Right lung (tissue), 5 donors: ENCODE data around the gene LAMA4. TPM values are rescaled to one million over a fixed set of nuclear protein-coding genes. Genes with fewer than 3 reads are reported as not detected.
A peak's percentile ranks its signal among the peaks of the same experiment; 100 is the strongest.

ENCODE experiments used
- DNase-seq, 2 donors: peaks; one replicate each; pipeline ENCODE4 v3.0.0-alpha.2; 2013
- polyA plus RNA-seq, 5 donors: library from polyadenylated mRNA; unstranded; fragments of 120-200 nt; gene quantifications; one replicate each; pipeline versions ENCODE4 v1.2.1 to v1.2.3, GENCODE V29; 2013; ENCODE audit warnings: inconsistent platforms in 1 of 5, low replicate concordance in 1 of 5; ENCODE audit not compliant: insufficient read length in 5 of 5, insufficient read depth in 1 of 5

LAMA4 gene
- polyA plus RNA-seq, 5 donors, result 169 to 243 (median 226) TPM

DNA sequence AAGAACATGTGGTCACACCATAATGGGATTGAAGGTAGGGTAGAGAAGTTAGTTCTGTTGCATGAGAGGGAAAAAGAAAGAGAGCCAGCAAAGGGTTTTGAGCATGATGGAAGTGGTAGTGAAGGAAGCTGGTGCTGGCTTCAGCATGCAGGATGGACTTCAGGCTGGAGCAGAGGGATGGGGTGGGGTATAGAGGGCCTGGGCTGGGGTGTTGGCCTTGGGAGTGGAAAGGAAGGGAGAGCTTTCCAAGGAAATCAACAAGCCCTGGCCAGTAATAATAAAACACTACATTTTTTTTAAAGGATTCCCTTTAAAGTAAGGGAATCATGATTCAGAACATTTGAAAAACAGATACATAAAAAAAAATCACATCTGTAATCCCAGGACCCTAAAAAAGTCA is 61.2 kb downstream of the LAMA4 start:
- no peak for DNase-seq

DNA sequence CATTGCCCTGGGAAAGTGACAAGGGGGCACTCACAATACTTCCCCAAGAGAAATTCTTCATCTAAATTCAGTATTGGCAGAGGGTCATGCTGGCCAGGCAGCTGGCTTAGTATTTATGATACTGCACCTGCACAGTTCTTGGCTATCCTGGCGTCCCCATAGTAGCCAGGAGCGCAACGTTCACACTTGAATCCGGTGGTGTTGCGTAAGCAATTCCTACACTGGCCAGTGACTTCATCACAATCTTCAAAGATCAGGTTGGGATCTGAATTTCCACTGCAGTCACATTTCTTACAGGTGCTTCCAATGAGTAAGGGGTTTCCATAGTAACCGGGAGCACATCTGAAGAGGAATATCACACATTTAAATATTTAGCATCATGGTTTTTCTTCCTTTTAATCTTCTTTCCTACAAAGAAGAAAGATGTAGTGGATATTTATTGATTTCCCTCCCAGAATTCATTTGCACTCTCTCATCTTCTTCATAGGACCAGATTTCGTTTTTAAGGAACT is 62.8 kb downstream of the LAMA4 start:
- DNase-seq, result no peak

DNA sequence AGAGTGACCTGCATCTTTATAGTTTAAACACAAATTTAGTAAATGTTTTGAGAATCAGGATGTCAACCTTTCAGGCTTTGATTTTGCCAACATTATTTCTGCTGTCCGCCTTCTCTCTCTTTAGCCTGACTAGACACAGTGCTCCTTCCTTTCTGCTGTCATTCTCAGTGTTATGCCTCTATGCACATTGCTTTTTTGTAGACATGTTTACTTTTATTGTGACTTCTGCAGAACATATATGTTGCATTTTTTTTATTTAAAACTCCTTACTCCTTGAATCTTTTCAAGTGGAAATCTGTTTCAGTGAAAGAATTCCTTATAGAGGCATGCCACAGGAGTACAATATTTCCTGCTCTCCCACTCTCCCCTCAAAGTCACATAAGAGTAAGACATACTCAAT is 64.2 kb downstream of the LAMA4 start:
- DNase-seq, result no peak

DNA sequence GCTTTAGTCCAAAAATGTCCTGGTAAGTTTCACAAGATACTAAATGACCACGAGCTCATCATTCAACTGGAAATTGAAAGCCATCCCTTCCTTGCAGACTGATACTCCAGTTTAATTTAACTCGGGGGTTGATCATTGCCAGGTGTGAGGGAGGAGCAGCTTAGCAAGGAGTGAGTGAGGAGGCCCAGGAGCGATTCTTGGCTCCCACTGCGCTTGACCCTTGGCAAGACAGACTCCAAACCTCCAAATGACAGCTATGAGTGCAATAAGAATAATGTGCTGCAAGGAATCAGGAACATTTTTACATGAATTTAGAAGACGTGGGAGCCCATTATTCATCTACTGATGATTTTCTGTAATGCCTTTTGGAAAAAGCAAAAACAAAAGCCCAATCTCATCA is 64.9 kb downstream of the LAMA4 start:
- no peak for DNase-seq

DNA sequence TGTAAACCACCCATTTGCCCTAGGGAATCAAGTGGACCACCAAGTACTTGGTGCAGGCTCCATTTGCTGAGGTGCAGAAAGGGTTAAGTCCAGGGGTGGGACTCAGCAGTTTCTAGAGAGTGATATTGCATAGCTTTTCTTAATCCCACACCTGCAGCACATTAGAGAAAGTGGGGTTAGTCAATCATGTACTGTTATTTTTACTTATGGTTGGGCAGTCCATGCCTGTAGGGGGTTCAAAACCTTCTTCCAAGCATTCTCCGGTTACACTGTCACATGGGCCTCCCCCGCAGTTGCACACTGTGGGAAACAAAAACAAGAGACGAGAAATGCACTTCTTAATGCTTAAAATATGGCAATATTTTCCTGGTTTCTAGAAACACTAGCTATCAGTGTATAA is 65.5 kb downstream of the LAMA4 start:
- DNase-seq, result no peak

DNA sequence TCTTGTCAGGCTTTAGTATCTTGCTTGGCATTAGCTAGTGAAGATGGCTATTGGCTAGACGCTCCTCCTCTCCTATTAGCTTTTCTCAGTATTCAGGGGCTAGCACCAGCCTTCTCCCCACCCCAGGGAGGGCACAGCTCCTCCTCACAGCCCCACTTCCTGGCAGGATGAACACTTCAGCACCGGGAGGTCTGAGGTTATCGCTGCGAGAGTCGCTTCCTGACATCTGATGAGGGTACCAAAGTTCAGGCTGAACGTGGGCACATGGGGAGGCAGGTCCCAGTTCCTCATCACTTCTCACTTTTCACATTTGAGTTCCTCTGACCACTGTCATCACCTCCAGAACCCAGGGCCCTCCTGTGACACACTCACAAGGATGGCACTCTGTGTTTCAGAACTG is 66.6 kb downstream of the LAMA4 start:
- no peak for DNase-seq

DNA sequence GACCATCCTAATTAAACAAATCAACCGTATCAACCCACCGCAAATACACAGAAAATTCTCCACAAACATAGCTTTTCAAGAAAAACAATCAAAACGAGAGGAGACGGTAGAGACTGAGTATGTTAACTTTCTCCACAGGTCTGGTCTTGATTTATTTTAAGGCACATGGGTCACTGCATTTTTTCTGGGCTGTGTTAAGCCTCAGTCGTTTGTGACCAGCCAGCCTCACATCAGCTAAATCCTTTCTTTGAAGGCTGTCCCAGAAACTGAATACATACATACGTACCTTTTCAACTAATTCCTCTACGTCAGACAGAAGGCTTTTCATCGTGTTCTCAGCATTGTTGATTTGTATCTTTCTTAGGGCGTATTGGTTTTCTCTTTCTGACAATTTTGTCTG is 69.4 kb downstream of the LAMA4 start:
- DNase-seq, result no peak

DNA sequence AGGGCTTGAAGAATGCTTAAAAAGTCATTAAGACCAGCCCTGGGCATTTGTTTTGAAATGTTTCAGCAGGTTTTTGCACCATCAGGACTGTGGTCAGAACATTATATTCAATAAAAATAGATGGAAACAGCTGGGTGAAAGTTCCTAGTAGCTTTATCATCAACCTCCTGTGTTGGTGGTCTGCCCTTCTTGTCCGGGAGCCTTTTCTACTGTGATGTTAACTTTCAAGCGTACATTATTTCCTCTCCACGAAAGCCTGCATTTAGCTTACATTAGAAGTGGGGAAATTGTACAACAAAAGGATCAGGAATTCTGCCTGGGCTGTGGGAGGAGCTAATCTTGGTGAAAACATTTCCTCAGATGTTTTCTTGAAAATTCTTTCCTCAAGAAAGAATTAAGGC is 71.1 kb downstream of the LAMA4 start:
- DNase-seq, result no peak

DNA sequence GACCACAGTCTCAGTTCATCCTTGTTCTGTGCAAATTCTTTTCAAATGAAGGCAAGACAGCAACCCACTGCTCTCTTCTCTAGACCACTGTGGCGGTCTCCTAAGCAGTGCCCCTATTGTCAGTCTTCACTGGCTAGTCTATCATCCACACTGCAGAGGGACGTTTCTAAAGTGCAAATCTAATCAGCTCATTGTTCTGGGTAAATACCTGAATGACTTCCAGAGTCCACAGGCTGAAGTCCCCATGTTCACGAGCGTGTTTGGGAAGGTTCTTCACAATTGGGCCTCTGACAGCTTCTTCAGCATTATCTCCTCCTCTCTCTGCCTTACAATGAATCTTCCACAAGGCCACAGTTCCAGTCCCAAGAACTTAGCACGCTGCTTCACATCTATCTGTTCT is 73.2 kb downstream of the LAMA4 start:
- DNase-seq, result no peak

DNA sequence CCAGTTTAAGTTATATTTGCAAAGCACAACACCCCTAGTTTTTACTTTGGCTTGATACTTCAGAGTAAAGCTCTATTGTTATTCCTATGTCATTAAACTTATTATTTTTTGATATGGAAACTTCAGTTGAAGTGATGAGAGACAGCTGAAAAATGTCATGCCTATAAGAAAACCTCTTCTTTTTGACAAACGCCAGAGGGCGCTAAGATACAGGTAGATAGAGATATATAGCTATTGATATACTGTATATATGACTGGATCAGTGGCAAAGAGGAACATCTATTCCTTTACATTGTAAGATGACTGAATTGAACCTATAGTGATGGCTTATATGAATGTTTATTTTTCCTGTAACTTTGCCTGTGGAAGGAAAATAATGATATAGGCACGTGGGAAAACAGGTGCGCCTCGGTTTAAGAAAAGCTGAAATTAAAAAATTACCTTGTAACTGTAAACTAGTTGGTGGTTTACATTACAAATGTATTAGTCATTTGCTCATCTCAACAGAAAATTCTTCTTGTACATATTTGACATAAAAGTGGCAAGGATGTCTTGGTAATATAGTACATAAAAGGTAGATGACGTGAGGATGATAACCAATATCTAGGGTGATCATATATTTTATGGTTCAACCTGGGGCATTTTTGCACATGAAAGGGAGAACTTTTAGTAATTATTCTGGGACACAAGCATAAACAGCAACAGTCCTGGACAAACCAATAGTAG is 74.1 kb downstream of the LAMA4 start:
- peak; percentile 58 to 62 for DNase-seq

DNA sequence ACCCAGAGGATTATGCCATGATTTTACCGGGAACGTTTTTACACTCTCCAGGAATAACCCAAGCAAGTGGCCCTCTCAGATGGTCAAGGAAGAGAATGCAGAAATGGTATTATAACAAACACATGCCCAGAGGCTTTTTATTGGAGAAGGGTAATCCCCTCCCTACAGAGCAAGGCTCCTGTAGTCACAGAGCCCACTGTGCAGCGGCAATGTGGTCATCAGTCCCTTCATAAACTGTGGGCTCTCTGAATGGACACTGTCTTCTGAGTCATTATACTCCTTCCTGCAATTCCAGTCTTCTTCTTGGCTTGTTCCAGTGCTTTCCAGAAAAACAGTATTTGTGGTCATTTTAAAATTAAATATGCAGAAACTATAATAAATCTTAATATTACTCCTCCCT is 74.7 kb downstream of the LAMA4 start:
- no peak for DNase-seq

DNA sequence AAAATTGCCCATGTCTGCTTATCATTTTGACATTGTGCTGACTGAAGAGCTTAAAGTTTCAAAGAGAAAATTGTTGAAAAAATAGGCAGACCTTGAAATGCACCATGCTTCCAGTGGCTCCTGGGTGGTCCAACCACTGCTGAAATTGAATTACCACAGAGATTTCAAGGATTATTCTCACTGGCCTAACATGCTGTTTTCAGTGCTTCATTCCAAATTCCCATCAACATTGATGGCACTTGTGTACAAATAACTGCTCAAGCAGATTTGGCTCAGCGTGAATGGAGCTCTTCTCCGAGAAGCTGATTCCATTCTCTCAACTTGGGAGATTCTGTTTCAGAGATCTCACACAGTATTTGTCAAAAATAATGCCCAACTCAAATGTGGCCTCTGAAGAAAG is 75.5 kb downstream of the LAMA4 start:
- DNase-seq, result no peak

DNA sequence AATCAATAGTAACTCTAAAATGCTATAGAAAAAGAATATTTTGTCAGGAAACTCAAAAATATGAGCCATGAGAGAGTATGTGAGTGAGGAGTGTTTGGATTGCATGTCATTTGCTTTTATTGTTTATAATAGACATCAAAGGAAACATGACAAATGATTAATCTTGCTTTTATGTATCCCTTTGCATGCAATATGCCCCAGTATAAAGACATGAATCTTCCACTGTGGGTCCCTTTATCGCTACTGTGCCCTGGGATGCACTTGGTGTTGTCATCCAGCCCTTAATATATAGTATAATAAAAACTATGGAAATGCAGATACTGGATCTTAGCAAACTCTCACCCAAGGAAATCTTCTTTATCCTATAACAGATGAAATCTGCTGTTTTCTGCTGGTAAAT is 77.3 kb downstream of the LAMA4 start:
- no peak for DNase-seq

DNA sequence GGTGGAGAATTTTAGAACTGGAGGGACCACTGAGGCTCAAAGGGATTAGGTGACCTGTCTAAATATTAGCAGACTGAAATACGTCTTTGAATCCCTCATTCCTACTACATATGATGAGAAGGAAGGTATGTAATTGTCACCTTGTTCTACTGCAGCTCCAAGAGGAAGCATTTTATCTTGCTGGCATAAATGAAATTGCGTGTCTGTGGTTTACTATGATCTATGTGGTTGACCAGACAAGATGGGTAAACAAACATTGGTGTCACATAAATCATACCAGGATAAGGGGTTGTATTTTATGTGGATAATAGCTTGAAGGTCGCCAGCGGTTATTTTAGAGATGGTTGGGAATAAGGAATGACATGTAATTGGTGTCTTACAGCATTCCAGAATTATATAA is 78.2 kb downstream of the LAMA4 start:
- DNase-seq, result no peak

DNA sequence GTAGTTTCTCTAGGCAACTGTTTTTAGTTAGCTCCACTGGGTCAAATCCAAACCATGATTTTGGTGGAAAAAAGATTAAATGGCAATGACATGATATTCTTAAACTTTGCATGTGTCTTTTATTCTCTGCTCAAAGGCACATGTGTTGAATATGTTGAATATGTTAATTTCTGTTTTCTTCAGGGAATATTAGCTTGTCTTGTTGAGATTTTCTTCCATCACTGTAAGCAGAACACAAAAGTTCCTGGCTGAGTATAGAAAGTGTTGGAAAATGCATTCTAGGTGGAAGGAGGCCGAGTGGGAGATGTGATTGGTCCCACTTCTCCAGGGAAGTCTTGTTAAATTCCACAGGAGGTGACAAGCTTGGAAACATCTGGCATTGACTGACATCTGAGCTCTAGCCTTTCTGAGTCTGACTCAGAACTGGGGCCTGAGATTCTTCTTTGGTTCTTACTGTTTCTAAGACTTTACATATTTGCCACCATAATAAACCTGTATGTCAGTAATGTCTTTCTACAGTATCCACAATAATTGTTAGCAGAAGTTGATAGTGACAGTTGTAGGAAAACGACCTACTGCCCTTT is 81.1 kb downstream of the LAMA4 start:
- no peak for DNase-seq

DNA sequence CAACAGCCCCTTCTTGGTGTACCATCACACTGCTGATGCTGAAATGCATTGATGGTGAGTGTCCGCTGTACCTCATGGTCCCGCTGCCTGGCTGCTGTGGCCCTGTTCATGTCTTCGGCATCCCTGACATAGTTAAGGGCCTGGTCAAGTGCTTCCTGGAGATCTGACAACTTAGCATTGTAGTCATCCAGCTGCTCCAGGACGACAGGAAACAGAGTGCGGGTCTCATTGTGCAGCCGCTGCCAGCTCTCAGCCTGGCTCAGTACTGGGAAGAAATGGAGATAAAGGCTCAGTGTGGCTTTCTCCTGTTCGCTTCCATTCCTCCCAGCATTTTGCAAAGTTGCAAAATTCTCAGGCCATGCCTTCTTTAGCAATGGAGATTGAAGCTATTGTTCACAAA is 81.8 kb downstream of the LAMA4 start:
- DNase-seq, result no peak

DNA sequence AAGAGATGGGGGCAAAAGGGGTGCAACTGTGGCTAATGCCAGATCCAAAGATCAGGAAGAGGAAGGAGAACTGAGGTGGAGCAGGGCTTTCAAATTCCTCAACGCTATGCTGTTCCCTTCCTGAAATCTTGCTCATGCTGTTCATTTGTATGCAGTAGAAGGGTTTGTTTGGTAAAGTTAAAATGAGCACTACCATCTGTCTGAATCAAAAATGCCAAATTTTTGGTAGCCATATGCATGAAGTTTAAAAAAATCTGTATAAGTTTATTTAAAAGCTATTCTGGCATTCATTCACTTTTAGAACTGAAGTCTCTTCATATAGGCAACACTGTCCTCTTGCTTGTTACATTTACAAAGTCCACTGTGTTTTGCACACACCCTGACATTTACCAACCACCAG is 84.8 kb downstream of the LAMA4 start:
- DNase-seq, result no peak

DNA sequence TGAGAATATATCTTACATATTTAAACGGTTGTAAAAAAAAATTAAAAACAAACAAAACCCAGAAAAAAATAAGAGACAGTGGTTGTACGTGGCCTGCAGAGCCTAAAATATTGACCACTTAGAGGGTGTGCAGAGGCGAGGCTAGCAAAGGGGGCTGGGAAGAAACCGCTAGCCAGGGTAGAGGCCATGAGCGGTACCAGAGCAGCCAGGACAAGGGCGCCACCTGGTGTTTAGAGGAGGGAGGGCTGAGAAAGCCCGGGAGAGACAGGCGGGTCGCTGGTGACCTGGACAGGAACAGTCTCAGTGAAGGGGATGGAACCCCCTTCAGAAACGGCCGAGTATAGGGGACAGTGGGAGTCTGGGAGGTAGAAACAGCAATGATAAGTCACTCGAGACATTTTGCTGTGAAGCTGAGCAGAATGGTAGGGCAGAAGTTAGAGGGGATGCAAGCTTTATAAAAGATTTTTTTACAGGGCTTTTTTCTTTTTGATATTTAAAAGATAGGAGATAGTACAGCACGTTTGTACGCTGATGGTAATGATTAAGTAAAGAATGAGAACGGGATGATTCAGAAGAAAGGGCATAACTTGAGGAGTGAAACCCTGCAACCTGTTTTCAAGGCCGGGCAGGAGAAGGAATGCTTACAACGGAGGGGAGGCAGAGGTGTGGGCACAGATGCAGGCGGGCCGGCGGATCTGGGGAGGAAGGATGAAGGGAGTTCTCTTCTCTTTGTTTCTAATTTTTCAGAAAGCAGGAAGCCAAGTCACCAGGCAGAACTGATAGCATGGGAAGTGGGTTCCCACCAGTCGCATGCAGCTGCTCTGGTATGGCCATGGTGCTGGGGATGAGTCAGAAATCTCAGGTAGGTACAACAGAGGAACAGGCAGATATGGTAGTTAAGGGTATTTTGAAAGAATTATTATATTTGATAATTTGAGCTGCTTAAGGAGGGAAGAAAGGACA is 90.8 kb downstream of the LAMA4 start:
- peak in 1 of 2 donors; percentile 33 for DNase-seq

DNA sequence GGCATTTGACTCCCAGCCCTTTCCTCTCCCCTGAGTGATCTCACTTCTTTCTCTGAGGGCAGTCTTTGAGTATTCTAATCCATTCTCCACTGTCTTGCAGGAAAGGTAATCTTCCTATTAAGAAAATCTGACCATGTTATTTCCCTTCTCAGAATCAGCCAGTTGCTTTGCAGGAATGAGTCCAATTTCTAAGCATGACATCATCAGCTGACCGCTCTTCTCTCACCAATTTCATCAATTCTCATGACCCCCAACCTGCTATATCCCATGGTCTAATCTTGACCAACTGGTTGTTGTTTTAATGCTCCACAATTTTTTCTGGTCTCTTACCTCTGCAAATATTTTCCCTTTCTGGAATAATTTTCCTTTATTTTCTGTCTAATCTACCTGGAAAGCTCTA is 93.6 kb downstream of the LAMA4 start:
- no peak for DNase-seq

DNA sequence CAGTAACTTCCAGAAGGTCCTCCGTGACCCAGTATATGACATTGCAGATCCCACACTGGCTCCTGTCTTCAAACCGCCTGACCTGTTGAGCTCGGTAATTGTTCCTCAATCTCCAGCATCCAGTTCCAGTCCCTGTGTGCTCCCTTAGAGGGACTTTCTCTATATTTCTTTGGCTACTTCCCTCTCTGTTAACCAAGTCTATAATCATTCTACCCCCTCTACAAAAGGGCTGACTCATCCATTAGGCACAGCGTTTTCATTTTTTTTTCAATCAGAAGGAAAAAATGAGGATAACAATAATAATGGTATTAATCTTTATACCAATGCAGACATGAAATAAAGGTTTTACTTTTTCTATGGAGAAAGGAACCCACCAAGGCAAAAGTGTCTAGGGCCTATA is 97.7 kb downstream of the LAMA4 start:
- DNase-seq, result no peak

DNA sequence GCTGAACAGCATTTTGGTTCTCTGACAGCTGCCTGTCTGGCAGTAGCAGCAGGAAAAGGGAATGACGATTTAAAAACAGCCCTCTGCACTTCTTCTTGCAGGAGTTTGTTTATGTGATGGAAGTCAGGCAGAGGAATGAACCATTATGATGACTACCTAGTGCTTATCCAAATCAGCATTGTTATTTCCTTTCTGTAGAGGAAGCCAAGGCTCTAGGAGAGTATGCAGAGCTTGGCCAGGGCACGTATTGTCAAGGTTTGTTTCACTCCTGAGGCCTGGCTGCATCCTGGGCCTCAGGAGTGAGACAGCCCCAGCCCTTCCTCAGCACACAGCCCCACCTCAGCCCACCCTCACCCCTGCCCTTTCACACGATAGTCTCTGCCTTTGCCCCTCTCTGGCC is 98.5 kb downstream of the LAMA4 start:
- no peak for DNase-seq

DNA sequence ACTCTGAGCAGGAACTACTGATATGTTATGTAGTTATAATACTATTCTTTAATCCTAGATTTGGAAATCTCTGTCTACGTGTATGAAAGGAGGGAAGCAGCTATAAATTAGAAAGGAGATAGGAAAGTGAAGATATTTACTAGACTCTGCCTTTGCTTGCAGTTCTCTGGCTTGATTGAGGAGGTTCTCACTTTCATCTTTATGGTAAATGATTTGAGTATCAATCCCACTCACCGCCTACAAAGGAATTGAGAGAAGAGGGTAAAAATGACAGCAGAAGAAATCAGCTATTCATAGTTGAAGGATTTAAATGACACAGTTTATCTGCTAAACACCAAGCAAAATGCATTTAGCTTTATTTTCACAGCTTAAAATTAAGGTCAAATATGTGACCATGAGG is 99.7 kb downstream of the LAMA4 start:
- DNase-seq, result no peak
